ENCODE data around the gene TBC1D32.
A peak's percentile ranks its signal among the peaks of the same experiment; 100 is the strongest.
"Not testable (repeated sequence)": the region's sequence is repeated elsewhere in the genome, so short reads cannot be mapped to it uniquely, and the experiment has no call there.

The TBC1D32 gene

GRCh38 chr6:121110733-121111132 is 223.5 kb downstream of the TBC1D32 start:
- no peak for DNase-seq

- DNase-seq: no peak
These were observed 227.3 kb downstream of the TBC1D32 start for GRCh38 chr6:121106962-121107361.

- DNase-seq: no peak
These were observed 228.8 kb downstream of the TBC1D32 start for GRCh38 chr6:121105461-121105860.

- no peak for DNase-seq
These were observed 240.4 kb downstream of the TBC1D32 start for GRCh38 chr6:121093928-121094327.

GRCh38 chr6:121090492-121090891 is 243.8 kb downstream of the TBC1D32 start:
- DNase-seq: no peak

GRCh38 chr6:121086876-121087275 is 247.4 kb downstream of the TBC1D32 start:
- no peak for DNase-seq

- no peak for DNase-seq
These were observed 258.2 kb downstream of the TBC1D32 start for GRCh38 chr6:121076119-121076518.

- DNase-seq: not testable (repeated sequence)
These were observed 265.5 kb downstream of the TBC1D32 start for GRCh38 chr6:121068749-121069148.

- no peak for DNase-seq
These were observed 266.9 kb downstream of the TBC1D32 start for GRCh38 chr6:121067381-121067780.

- no peak for DNase-seq
These were observed 269.9 kb downstream of the TBC1D32 start for GRCh38 chr6:121064345-121064744.

GRCh38 chr6:121055572-121056163 is 278.6 kb downstream of the TBC1D32 start:
- peak; percentile 12 for DNase-seq

- DNase-seq: not testable (repeated sequence)
These were observed 285.7 kb downstream of the TBC1D32 start for GRCh38 chr6:121048593-121048992.

- DNase-seq: not testable (repeated sequence)
These were observed 289.4 kb downstream of the TBC1D32 start for GRCh38 chr6:121044905-121045304.

GRCh38 chr6:121043706-121044105 is 290.6 kb downstream of the TBC1D32 start:
- not testable (repeated sequence) for DNase-seq

GRCh38 chr6:121043211-121043610 is 291.1 kb downstream of the TBC1D32 start:
- DNase-seq: not testable (repeated sequence)

- no peak for DNase-seq
These were observed 291.5 kb downstream of the TBC1D32 start for GRCh38 chr6:121042766-121043165.

GRCh38 chr6:121040831-121041230 is 293.4 kb downstream of the TBC1D32 start:
- no peak for DNase-seq

GRCh38 chr6:121033091-121033490 is 301.2 kb downstream of the TBC1D32 start:
- no peak for DNase-seq

GRCh38 chr6:121032268-121033006 is 301.8 kb downstream of the TBC1D32 start:
- DNase-seq: no peak

Data from right kidney (tissue), 1 donor.